ENCODE results near the gene JOSD1.

JOSD1 gene

DNA sequence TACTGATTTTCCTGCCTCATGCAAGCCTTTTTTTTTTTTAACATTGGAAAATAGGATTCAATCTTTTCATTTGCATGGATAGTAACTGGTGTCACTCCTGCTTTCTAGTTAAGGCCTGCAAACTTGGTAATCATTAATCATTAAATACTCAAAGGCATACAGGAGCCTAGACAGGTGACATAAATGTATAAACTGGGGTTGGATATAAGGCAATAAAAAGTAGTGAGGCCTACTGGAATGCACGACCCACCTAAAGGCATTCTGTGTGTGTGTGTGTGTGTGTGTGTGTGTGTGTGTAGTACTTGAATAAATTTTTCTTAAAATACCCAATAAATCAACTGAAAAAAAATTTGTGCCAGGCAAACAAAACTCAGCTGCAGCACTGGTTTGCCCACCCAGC, 11.1 kb downstream of the JOSD1 start:
- H3K4me2 ChIP-seq (ENCODE audit: insufficient read depth, low read length), result no peak overlapping the region
- no peak overlapping the region for H3K27ac ChIP-seq (ENCODE audit: low read length)
- peaks cover 11% of the 10 kb centered on the region; the same call in 1 of the 2 replicates for H4K20me1 ChIP-seq (ENCODE audit: insufficient read depth, low read length)
- no peak overlapping the region for H3K9ac ChIP-seq (ENCODE audit: low read depth, low read length)
- no peak for ATAC-seq (ENCODE audit: insufficient read depth, low read depth)
- H3K36me3 ChIP-seq (ENCODE audit: insufficient read depth, low read length), result peaks cover 79% of the 10 kb centered on the region
- H3K9me3 ChIP-seq (ENCODE audit: insufficient read depth, low read length, severe bottlenecking), result no peaks in the 10 kb centered on the region
- H3K4me3 ChIP-seq (ENCODE audit: low read depth in 1 of 2, low read length in 2 of 2), result no peak overlapping the region
- TF ChIP-seq, protein P1, sequence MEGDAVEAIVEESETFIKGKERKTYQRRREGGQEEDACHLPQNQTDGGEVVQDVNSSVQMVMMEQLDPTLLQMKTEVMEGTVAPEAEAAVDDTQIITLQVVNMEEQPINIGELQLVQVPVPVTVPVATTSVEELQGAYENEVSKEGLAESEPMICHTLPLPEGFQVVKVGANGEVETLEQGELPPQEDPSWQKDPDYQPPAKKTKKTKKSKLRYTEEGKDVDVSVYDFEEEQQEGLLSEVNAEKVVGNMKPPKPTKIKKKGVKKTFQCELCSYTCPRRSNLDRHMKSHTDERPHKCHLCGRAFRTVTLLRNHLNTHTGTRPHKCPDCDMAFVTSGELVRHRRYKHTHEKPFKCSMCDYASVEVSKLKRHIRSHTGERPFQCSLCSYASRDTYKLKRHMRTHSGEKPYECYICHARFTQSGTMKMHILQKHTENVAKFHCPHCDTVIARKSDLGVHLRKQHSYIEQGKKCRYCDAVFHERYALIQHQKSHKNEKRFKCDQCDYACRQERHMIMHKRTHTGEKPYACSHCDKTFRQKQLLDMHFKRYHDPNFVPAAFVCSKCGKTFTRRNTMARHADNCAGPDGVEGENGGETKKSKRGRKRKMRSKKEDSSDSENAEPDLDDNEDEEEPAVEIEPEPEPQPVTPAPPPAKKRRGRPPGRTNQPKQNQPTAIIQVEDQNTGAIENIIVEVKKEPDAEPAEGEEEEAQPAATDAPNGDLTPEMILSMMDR (IDR thresholded peaks at IDR 0.05; ENCODE audit: borderline replicate concordance, extremely low read depth, low read length, poor library complexity, severe bottlenecking), result no peak
- no peak for TF ChIP-seq EZH2 (IDR thresholded peaks at IDR 0.05; ENCODE audit: borderline replicate concordance, low read depth, low read length, severe bottlenecking)
- no peak for DNase-seq
- H2AFZ ChIP-seq (ENCODE audit: low read depth, low read length), result no peak overlapping the region
- 0 out of 2 replicates have a peak, but pooled peaks cover 4% of the 10 kb centered on the region for H3K4me1 ChIP-seq (ENCODE audit: insufficient read depth, low read length)
- H3K27me3 ChIP-seq (ENCODE audit: insufficient read depth, low read length, poor library complexity), result no peaks in the 10 kb centered on the region
- peaks cover 35% of the 10 kb centered on the region for H3K79me2 ChIP-seq (ENCODE audit: insufficient read depth, low read length)

DNA sequence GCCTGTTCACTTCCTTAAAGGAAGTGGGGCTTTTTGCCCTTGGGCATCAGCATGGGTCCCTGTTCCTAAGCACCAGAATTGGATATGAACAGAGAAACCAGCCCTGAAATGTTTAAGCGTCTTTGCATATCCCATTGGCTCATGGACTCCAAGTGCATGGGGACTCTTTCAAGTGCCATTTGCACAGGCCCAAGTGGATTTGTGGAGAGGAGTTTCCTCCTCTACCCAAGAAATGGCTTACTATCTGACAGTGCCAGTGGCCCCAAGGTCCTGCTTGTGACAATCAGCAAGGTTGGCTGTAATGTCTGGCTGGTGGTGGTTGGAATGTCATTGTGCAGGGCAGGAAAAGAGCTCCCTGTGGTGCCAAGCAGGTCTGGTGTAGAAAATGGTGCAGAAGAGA, 15.0 kb downstream of the JOSD1 start:
- no peak for ATAC-seq (ENCODE audit: insufficient read depth, low read depth)
- Histone ChIP-seq H2AFZ (ENCODE audit: low read depth, low read length) (no peak overlapping the region), H3K79me2 (ENCODE audit: insufficient read depth, low read length) (peaks cover 34% of the 10 kb centered on the region), H3K4me2 (ENCODE audit: insufficient read depth, low read length) (no peak overlapping the region), H3K9ac (ENCODE audit: low read depth, low read length) (no peak overlapping the region), H3K27ac (ENCODE audit: low read length) (no peak overlapping the region), H3K9me3 (ENCODE audit: insufficient read depth, low read length, severe bottlenecking) (no peaks in the 10 kb centered on the region), H3K36me3 (ENCODE audit: insufficient read depth, low read length) (peaks cover 77% of the 10 kb centered on the region), H3K4me1 (ENCODE audit: insufficient read depth, low read length) (peaks cover 22% of the 10 kb centered on the region), H3K4me3 (ENCODE audit: low read depth in 1 of 2, low read length in 2 of 2) (no peak overlapping the region), H4K20me1 (ENCODE audit: insufficient read depth, low read length) (peaks cover 11% of the 10 kb centered on the region), H3K27me3 (ENCODE audit: insufficient read depth, low read length, poor library complexity) (no peaks in the 10 kb centered on the region)
- no peak for TF ChIP-seq EZH2 (IDR thresholded peaks at IDR 0.05; ENCODE audit: borderline replicate concordance, low read depth, low read length, severe bottlenecking)
- TF ChIP-seq, protein P1 (IDR thresholded peaks at IDR 0.05; ENCODE audit: borderline replicate concordance, extremely low read depth, low read length, poor library complexity, severe bottlenecking), result no peak
- no peak for DNase-seq

DNA sequence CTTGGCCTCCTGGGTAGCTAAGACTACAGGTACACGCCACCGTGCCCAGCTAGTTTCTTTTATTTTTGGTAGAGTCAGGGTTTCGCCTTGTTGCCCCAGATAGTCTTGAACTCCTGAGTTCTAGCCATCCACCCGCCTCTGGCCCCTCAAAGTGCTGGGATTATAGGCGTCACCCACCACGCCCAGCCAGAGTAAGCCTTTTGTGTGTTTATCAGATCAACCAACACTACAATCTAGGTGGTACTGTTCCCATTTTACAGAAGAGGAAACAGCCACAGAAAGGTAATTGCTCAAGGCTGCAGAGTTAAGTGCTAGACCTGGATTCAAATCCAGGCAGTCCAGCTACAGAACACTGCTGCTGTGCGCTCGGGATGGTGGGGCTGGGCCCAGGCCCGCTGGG, 15.8 kb downstream of the JOSD1 start:
- H3K9ac ChIP-seq (ENCODE audit: low read depth, low read length), result no peak overlapping the region
- peaks cover 71% of the 10 kb centered on the region for H3K36me3 ChIP-seq (ENCODE audit: insufficient read depth, low read length)
- H3K4me3 ChIP-seq (ENCODE audit: low read depth in 1 of 2, low read length in 2 of 2), result no peak overlapping the region
- H3K27me3 ChIP-seq (ENCODE audit: insufficient read depth, low read length, poor library complexity), result no peaks in the 10 kb centered on the region
- no peak overlapping the region for H3K4me2 ChIP-seq (ENCODE audit: insufficient read depth, low read length)
- H3K9me3 ChIP-seq (ENCODE audit: insufficient read depth, low read length, severe bottlenecking), result no peaks in the 10 kb centered on the region
- no peak for TF ChIP-seq EZH2 (IDR thresholded peaks at IDR 0.05; ENCODE audit: borderline replicate concordance, low read depth, low read length, severe bottlenecking)
- TF ChIP-seq, protein P1 (IDR thresholded peaks at IDR 0.05; ENCODE audit: borderline replicate concordance, extremely low read depth, low read length, poor library complexity, severe bottlenecking), result no peak
- H4K20me1 ChIP-seq (ENCODE audit: insufficient read depth, low read length), result peaks cover 11% of the 10 kb centered on the region
- no peak overlapping the region for H2AFZ ChIP-seq (ENCODE audit: low read depth, low read length)
- ATAC-seq (ENCODE audit: insufficient read depth, low read depth) (no peak), DNase-seq (no peak)
- peaks cover 39% of the 10 kb centered on the region for H3K79me2 ChIP-seq (ENCODE audit: insufficient read depth, low read length)
- no peak overlapping the region for H3K27ac ChIP-seq (ENCODE audit: low read length)
- peaks cover 29% of the 10 kb centered on the region for H3K4me1 ChIP-seq (ENCODE audit: insufficient read depth, low read length)

Measured in DND-41 (cell line).